ENCODE data around the gene ZIM2.

The ZIM2 gene

GRCh38 chr19:56727677-56728076 lies 112.8 kb downstream of the ZIM2 start:
- H3K4me3 ChIP-seq (ENCODE audit: low read length), result no peak overlapping the region
- H3K9me3 ChIP-seq (ENCODE audit: insufficient read depth, low read depth, low read length), result peaks cover 99% of the 10 kb centered on the region
- no peaks in the 10 kb centered on the region for H3K4me1 ChIP-seq (ENCODE audit: insufficient read depth, low read length)
- no peaks in the 10 kb centered on the region for H3K27me3 ChIP-seq (ENCODE audit: insufficient read depth, low read length)
- no peak overlapping the region for H3K27ac ChIP-seq (ENCODE audit: low read length)
- no peak overlapping the region for H3K9ac ChIP-seq (ENCODE audit: low read depth, low read length)
- no peaks in the 10 kb centered on the region for H3K36me3 ChIP-seq (ENCODE audit: insufficient read depth, low read depth, low read length)

- Histone ChIP-seq H3K27me3 (ENCODE audit: insufficient read depth, low read length) (no peaks in the 10 kb centered on the region), H3K4me1 (ENCODE audit: insufficient read depth, low read length) (no peaks in the 10 kb centered on the region), H3K4me3 (ENCODE audit: low read length) (no peak overlapping the region), H3K9ac (ENCODE audit: low read depth, low read length) (no peak overlapping the region), H3K36me3 (ENCODE audit: insufficient read depth, low read depth, low read length) (no peaks in the 10 kb centered on the region), H3K27ac (ENCODE audit: low read length) (no peak overlapping the region), H3K9me3 (ENCODE audit: insufficient read depth, low read depth, low read length) (peaks cover 98% of the 10 kb centered on the region)
Observed at GRCh38 chr19:56725829-56726424, 114.6 kb downstream of the ZIM2 start.

Data from iPS-20b (cell line).